GM18858 (cell line): Measurements from ENCODE around the gene CHD3.
"Not testable (repeated sequence)": the region's sequence is repeated elsewhere in the genome, so short reads cannot be mapped to it uniquely, and the experiment has no call there.

Experiments used
- ATAC-seq: cut with Tn5 transposase; IDR thresholded peaks from one replicate; pipeline ENCODE4 v1.9.1; 2021; ENCODE audit not compliant: unreplicated experiment

Gene CHD3

DNA sequence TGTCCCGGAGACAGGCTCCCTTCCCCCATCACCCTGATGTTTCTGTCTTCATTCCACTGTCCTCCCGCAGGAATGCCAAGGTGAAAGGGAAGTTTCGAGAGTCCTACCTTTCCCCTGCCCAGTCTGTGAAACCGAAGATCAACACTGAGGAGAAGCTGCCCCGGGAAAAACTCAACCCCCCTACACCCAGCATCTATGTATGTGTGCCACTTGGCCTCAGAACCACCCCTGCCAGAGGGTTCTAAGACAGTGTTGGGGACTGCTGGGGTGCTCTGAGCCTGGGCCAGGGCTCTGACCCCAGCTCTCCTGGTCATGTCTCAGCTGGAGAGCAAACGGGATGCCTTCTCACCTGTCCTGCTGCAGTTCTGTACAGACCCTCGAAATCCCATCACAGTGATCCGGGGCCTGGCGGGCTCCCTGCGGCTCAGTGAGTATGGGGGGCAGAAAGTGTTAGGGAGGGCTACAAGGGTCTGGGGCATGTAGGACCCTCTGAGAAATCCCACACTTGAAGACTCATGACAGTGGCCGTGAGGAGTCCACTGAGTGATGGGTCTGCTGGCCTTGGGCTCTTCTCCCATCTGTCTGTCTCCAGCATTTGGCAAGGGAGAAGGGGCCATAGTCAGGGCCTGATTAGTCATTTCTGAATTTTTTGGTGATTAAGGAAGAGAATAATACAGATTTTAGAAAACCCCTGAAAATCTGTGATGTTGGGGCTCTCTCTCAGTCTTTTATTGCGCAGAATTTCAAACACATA lies 38.7 kb upstream of the CHD3 start:
- ATAC-seq: no peak

DNA sequence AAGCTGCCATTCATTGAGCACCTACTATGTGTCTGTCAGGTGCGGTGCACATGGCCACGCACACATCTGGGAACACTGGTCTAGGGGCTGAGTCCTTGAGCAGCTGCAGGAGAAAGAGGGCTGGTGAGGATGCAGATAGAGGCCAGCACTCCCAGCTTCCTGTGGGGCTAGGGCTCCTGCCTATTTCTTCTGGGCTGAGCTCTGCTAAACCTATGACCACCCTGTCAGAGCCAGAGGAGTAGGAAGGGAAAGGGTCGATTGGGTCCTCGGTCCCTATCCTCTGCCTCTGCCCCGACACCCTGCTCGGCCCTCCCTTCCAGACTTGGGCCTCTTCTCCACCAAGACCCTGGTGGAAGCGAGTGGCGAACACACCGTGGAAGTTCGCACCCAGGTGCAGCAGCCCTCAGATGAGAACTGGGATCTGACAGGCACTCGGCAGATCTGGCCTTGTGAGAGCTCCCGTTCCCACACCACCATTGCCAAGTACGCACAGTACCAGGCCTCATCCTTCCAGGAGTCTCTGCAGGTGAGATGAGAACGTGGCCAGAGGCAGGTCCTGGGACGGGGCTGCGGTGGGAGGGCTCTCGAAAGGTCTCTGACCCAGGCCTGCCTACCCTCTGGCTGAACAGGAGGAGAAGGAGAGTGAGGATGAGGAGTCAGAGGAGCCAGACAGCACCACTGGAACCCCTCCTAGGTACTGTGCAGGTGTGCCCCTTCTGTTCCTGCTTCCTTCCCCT lies 37.7 kb upstream of the CHD3 start:
- no peak for ATAC-seq

DNA sequence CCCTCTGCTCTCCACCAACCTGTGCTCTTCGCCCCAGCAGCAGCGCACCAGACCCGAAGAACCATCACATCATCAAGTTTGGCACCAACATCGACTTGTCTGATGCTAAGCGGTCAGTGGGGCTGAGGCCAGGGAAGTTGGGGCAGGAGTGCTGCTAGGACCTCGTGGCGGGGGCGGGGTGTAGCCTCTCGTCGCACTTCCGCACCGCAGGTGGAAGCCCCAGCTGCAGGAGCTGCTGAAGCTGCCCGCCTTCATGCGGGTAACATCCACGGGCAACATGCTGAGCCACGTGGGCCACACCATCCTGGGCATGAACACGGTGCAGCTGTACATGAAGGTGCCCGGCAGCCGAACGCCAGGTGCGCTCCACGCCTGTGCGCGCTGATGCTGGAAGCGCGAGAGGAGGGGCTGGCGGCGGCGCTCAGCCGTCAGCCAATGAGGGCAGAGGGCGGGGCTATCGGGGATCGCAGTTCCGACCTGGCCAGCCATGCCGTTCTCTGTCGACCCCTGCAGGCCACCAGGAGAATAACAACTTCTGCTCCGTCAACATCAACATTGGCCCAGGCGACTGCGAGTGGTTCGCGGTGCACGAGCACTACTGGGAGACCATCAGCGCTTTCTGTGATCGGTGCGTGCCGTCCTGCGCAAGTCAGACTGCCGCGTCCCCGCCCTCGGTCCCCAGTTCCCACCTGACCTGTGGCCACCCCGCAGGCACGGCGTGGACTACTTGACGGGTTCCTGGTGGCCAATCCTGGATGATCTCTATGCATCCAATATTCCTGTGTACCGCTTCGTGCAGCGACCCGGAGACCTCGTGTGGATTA lies 36.9 kb upstream of the CHD3 start:
- peak; percentile 63 for ATAC-seq

GRCh38 chr17:7852262-7852670 lies 36.3 kb upstream of the CHD3 start:
- ATAC-seq: no peak

- ATAC-seq: no peak
These were observed 35.5 kb upstream of the CHD3 start for GRCh38 chr17:7852919-7853690.

GRCh38 chr17:7853691-7854038 lies 34.9 kb upstream of the CHD3 start:
- no peak for ATAC-seq

DNA sequence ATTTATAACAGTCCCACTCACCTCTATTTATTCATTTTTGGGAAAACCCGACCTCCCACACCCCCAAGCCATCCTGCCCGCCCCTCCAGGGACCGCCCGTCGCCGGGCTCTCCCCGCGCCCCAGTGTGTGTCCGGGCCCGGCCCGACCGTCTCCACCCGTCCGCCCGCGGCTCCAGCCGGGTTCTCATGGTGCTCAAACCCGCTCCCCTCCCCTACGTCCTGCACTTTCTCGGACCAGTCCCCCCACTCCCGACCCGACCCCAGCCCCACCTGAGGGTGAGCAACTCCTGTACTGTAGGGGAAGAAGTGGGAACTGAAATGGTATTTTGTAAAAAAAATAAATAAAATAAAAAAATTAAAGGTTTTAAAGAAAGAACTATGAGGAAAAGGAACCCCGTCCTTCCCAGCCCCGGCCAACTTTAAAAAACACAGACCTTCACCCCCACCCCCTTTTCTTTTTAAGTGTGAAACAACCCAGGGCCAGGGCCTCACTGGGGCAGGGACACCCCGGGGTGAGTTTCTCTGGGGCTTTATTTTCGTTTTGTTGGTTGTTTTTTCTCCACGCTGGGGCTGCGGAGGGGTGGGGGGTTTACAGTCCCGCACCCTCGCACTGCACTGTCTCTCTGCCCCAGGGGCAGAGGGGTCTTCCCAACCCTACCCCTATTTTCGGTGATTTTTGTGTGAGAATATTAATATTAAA lies 34.4 kb upstream of the CHD3 start:
- no peak for ATAC-seq

GRCh38 chr17:7854851-7855659 lies 33.5 kb upstream of the CHD3 start, which contains the start of gene TMEM88:
Gene TMEM88, plus strand, starts transcription at chr17:7855066. Its CDS starts 9 bp downstream, at chr17:7855075.
- ATAC-seq: no peak

- ATAC-seq: no peak
These were observed 33.0 kb upstream of the CHD3 start for GRCh38 chr17:7855660-7856010.

DNA sequence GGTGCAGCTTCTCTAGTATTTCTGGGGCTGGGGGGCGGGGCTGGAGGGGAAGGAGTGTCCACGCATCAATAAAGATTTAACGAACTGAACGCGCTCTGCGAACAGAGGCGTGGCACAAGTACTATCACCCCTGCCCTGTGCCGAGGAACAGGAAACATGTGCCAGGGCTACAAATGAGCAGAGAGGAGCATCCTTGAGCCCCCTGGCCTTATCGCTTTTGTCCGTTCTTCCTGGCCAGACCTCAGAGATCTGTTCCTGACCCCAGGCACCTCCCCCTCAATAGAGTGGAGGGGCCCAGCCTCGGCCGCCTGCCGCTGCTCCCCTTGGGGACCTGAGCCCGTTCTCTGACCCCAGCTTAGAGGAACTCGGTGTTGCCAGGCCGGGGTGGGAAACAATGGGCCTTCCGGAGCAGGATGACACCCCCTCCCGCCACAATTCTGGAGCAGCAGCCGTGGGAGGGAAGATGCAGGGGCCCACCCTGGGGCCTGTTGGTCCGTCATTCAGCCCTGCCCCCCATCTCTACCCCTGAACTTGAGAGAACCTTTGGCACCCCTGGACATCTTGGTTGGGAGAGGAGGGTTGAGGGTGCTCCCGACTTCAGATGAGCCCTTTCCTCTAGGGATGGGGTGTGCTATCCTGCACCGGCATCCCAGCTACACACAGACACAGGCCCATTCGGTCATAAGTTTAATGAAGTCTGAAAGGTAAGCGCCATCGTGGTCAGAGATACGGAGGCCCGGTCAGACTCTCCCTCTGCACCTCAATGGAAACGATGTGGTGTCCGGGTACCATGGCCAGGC lies 32.4 kb upstream of the CHD3 start:
- no peak for ATAC-seq

- peak; percentile 52 for ATAC-seq
These were observed 31.5 kb upstream of the CHD3 start, which contains the start of gene NAA38 for GRCh38 chr17:7856811-7857712. Gene NAA38, minus strand, starts transcription at chr17:7857559. Its CDS starts 96 bp downstream, at chr17:7857463.

DNA sequence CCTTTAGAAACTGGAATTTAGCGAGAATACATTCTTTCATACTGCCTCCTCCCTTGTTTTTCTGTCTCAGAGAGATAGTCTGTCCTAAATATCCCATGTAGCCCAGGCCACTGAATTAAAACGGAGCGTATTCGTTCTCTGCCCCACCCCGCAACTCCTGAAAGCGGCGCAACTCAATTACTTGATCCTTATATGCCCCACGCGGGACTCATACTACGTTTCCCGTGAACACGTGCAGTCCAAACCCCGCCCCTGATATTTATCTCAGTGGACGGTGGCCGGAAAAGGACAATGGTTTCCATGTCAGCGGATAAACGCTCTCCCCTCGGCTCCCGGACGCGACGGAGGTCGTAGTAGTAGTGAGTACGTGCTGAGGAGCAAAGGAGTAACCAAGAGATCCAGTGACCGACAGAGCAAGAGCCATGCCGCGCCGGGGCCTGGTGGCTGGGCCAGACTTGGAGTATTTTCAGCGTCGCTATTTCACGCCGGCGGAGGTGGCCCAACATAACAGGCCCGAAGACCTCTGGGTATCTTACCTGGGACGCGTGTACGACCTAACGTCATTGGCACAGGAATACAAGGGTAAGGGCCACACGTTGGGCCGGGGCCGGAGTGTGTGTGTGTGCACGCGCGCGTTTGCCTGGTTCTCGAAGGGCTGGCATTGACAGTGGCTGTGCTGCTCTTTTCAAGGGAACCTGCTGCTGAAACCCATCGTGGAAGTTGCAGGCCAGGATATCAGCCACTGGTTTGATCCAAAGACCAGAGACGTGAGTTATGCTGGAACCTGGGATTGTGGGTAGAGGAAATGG lies 30.7 kb upstream of the CHD3 start, which contains the start of gene CYB5D1:
Gene CYB5D1 (plus strand): TSS at position 291 of the 809 bp plus-strand sequence. CDS start 132 bp downstream, at position 423.
- ATAC-seq: peak; percentile 11

DNA sequence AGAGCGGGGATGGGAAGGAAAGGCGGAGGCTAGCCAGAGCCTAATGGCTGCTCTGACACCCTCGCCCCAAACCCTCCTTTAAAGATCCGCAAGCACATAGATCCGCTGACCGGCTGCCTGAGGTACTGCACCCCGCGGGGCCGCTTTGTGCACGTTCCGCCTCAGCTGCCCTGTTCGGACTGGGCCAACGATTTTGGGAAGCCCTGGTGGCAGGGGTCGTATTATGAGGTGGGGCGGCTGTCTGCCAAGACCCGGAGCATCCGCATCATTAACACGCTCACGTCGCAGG lies 30.1 kb upstream of the CHD3 start:
- no peak for ATAC-seq

GRCh38 chr17:7859028-7859427 lies 29.6 kb upstream of the CHD3 start:
- no peak for ATAC-seq

- no peak for ATAC-seq
These were observed 25.7 kb upstream of the CHD3 start for GRCh38 chr17:7862692-7863437.

GRCh38 chr17:7864384-7864783 lies 24.2 kb upstream of the CHD3 start:
- ATAC-seq: not testable (repeated sequence)
